ENCODE results near the gene ARHGEF16.

- TF ChIP-seq CTCF (IDR thresholded peaks at IDR 0.05) = no peak
- TF ChIP-seq ZFX (IDR thresholded peaks at IDR 0.05; ENCODE audit: borderline replicate concordance) = no peak
These were observed 56.4 kb downstream of the ARHGEF16 start for GRCh38 chr1:3510956-3511250.
